Effector memory CD4-positive, alpha-beta T cell (primary cell): Measurements from ENCODE around the gene CARD11.

Source experiments
- DNase-seq, 3 donors: peaks; one replicate each; pipeline ENCODE4 v3.0.0-alpha.2; 2020
- H3K27ac ChIP-seq: 2 replicates; pipeline ENCODE4 v1.7.0; 2013; ENCODE audit warnings: mild to moderate bottlenecking, low read length, moderate library complexity; ENCODE audit not compliant: insufficient read depth, poor library complexity, severe bottlenecking
- H3K27me3 ChIP-seq: replicated peaks from 2 replicates; pipeline ENCODE4 v1.7.0; 2013; ENCODE audit warnings: mild to moderate bottlenecking, low read length; ENCODE audit not compliant: insufficient read depth, control insufficient read depth, poor library complexity, severe bottlenecking
- H3K36me3 ChIP-seq: 2 replicates; pipeline ENCODE4 v1.7.0; 2013; ENCODE audit warnings: mild to moderate bottlenecking, low read length, moderate library complexity; ENCODE audit not compliant: control insufficient read depth, insufficient read depth
- H3K4me1 ChIP-seq: 2 replicates; pipeline ENCODE4 v1.7.0; 2013; ENCODE audit warnings: low read length, mild to moderate bottlenecking; ENCODE audit not compliant: control insufficient read depth, insufficient read depth, poor library complexity, severe bottlenecking
- H3K4me3 ChIP-seq: 2 replicates; pipeline ENCODE4 v1.7.0; 2013; ENCODE audit warnings: low read length, low read depth, mild to moderate bottlenecking; ENCODE audit not compliant: insufficient read depth, poor library complexity, severe bottlenecking
- H3K9me3 ChIP-seq: 2 replicates; pipeline ENCODE4 v1.7.0; 2013; ENCODE audit warnings: mild to moderate bottlenecking, low read length, moderate library complexity; ENCODE audit not compliant: control insufficient read depth

The CARD11 gene

GRCh38 chr7:2919256-2919655 lies 124.4 kb downstream of the CARD11 start:
- no peaks in the 10 kb centered on the region for H3K27me3 ChIP-seq
- no peak overlapping the region for H3K4me3 ChIP-seq
- no peaks in the 10 kb centered on the region for H3K9me3 ChIP-seq
- no peak for DNase-seq
- H3K27ac ChIP-seq = no peak overlapping the region
- peaks cover 89% of the 10 kb centered on the region for H3K36me3 ChIP-seq
- H3K4me1 ChIP-seq = no peaks in the 10 kb centered on the region

GRCh38 chr7:2918406-2918805 lies 125.3 kb downstream of the CARD11 start:
- peaks cover 89% of the 10 kb centered on the region for H3K36me3 ChIP-seq
- H3K4me1 ChIP-seq = no peaks in the 10 kb centered on the region
- DNase-seq = no peak
- no peaks in the 10 kb centered on the region for H3K27me3 ChIP-seq
- H3K27ac ChIP-seq = no peak overlapping the region
- H3K9me3 ChIP-seq = no peaks in the 10 kb centered on the region
- no peak overlapping the region for H3K4me3 ChIP-seq

- DNase-seq = no peak
- no peak overlapping the region for H3K27ac ChIP-seq
- no peaks in the 10 kb centered on the region for H3K27me3 ChIP-seq
- H3K36me3 ChIP-seq = peaks cover 86% of the 10 kb centered on the region
- H3K4me3 ChIP-seq = no peak overlapping the region
- H3K9me3 ChIP-seq = no peaks in the 10 kb centered on the region
- no peaks in the 10 kb centered on the region for H3K4me1 ChIP-seq
Observed at GRCh38 chr7:2915023-2915422, 128.6 kb downstream of the CARD11 start.

- H3K36me3 ChIP-seq = peaks cover 80% of the 10 kb centered on the region
- no peaks in the 10 kb centered on the region for H3K27me3 ChIP-seq
- no peak for DNase-seq
- no peak overlapping the region for H3K27ac ChIP-seq
- H3K4me3 ChIP-seq = no peak overlapping the region
- H3K9me3 ChIP-seq = no peaks in the 10 kb centered on the region
- H3K4me1 ChIP-seq = no peaks in the 10 kb centered on the region
Observed at GRCh38 chr7:2913760-2914387, 129.8 kb downstream of the CARD11 start.

GRCh38 chr7:2912684-2913439 lies 130.8 kb downstream of the CARD11 start:
- DNase-seq = no peak
- H3K36me3 ChIP-seq = peaks cover 78% of the 10 kb centered on the region
- no peak overlapping the region for H3K4me3 ChIP-seq
- H3K4me1 ChIP-seq = no peaks in the 10 kb centered on the region
- no peak overlapping the region for H3K27ac ChIP-seq
- no peaks in the 10 kb centered on the region for H3K27me3 ChIP-seq
- H3K9me3 ChIP-seq = no peaks in the 10 kb centered on the region

- no peak for DNase-seq
- Histone ChIP-seq H3K9me3 (no peaks in the 10 kb centered on the region), H3K4me3 (no peak overlapping the region), H3K27me3 (no peaks in the 10 kb centered on the region), H3K27ac (no peak overlapping the region), H3K36me3 (peaks cover 74% of the 10 kb centered on the region), H3K4me1 (no peaks in the 10 kb centered on the region)
Observed at GRCh38 chr7:2911466-2911865, 132.2 kb downstream of the CARD11 start.

- H3K27ac ChIP-seq = no peak overlapping the region
- no peaks in the 10 kb centered on the region for H3K4me1 ChIP-seq
- no peaks in the 10 kb centered on the region for H3K27me3 ChIP-seq
- no peak overlapping the region for H3K4me3 ChIP-seq
- DNase-seq = no peak
- no peaks in the 10 kb centered on the region for H3K9me3 ChIP-seq
- peaks cover 74% of the 10 kb centered on the region for H3K36me3 ChIP-seq
Observed at GRCh38 chr7:2909471-2910039, 134.1 kb downstream of the CARD11 start.

GRCh38 chr7:2909043-2909442 lies 134.6 kb downstream of the CARD11 start:
- no peak overlapping the region for H3K4me3 ChIP-seq
- peaks cover 71% of the 10 kb centered on the region for H3K36me3 ChIP-seq
- no peaks in the 10 kb centered on the region for H3K27me3 ChIP-seq
- no peaks in the 10 kb centered on the region for H3K4me1 ChIP-seq
- no peak overlapping the region for H3K27ac ChIP-seq
- H3K9me3 ChIP-seq = no peaks in the 10 kb centered on the region
- no peak for DNase-seq

GRCh38 chr7:2908103-2908683 lies 135.5 kb downstream of the CARD11 start:
- no peak for DNase-seq
- Histone ChIP-seq H3K36me3 (peaks cover 62% of the 10 kb centered on the region), H3K9me3 (no peaks in the 10 kb centered on the region), H3K27me3 (no peaks in the 10 kb centered on the region), H3K27ac (no peak overlapping the region), H3K4me1 (no peaks in the 10 kb centered on the region), H3K4me3 (no peak overlapping the region)
